Measurements from ENCODE around the gene LRP5. TPM values are rescaled to one million over a fixed set of nuclear protein-coding genes. Genes with fewer than 3 reads are reported as not detected.

The LRP5 gene
- 37.6 and 45.0 TPM in 2 replicates for total RNA-seq

DNA sequence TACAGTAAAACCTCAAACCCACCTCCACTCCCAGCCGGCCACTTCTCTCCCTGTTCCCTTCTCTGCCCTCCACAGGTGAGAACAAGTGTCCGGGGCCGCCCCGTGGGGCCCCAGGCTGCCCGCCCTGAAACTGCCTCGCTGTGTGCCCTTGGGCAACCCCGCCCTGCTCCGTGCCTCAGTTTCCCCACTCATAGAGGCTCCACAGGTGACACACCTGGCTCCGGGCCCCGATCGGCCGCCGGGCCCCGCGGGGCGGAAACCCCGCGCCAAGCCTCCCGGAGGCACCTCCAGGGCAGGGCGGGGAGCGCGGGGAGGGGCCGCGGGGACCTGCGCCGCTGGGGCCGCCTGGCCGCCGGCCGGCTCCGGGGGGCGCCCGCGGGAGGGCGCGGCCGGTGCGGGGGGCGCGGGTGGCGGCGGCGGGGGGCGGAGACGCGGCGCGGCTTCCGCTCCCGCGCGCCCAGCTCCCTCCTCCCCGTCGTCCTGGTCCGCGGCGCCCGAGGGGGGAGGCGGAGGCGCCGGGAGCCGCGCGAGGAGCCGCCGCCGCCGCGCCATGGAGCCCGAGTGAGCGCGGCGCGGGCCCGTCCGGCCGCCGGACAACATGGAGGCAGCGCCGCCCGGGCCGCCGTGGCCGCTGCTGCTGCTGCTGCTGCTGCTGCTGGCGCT lies at the start of gene LRP5:
Gene LRP5 (plus strand): TSS at position 475 of the 663 bp plus-strand sequence. CDS start 124 bp downstream, at position 599.

GRCh38 chr11:68271781-68272608 lies 40.4 kb upstream of the LRP5 start, which contains the start of gene C11orf24:
C11orf24 (minus strand) TSS chr11:68271973; CDS start chr11:68263767, 8,206 bp downstream.

DNA sequence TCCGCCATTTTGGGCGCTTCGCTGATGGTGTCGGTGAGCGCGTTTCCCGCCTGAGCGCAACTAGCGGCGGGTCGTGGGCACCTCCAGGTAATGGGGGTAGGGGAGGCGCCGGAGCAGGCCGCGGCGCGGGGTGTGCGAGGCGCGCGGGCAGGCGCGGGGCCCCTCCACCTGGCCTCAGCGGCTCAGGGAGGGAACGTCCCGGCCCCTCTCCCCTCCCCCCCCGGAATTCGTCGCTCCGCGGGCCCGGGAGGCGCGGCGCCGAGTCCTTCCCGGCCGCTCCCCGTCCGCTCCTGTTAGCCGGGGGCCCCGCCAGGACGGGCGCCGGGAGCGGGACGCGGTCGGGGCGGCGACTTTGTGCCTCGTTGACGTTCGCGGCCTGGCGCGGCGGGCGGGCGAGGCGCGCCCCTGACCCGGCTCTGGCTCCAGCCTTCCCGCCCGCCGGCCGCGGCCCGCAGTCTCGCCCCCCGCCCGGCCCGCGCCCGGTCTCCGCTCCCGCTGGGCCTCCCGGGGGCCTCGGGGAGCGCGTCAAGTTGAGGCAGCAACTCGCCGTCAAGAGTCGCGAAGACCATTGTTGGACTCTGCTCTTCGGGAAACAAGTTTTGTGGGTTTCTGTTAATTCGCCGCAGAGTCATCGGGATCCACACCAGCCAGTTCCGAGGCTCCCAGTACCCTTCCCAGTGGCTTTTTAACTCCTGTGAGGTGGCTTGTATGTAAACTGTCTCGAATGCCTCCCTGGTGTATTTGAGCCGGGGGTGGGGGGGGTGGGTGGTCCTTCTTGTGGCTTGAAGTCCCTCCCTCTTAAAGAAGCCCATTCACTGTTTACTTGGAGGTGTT lies 148.6 kb downstream of the LRP5 start, which contains the start of gene PPP6R3:
Gene PPP6R3 (plus strand): TSS at position 12 of the 834 bp plus-strand sequence. CDS start 76,913 bp downstream, outside the sequence.

Other genes starting within 250 kb of the LRP5 start
- gene CHKA, start 191.2 kb upstream of the LRP5 start, total RNA-seq, result 7.9 and 34.1 TPM in 2 replicates
- gene KMT5B, start 99.3 kb upstream of the LRP5 start, total RNA-seq, result 14.8 and 14.9 TPM in 2 replicates
- gene C11orf24, start 40.6 kb upstream of the LRP5 start, total RNA-seq, result 50.7 and 67.1 TPM in 2 replicates
- 60.9 and 61.2 TPM in 2 replicates for gene PPP6R3, start 148.2 kb downstream of the LRP5 start, total RNA-seq